ENCODE measurements around the gene NRXN3. TPM values are rescaled to one million over a fixed set of nuclear protein-coding genes. Genes with fewer than 3 reads are reported as not detected.

NRXN3 gene
- total and polyA plus RNA-seq, 4 donors, result 21.9 to 73.4 (median 65.7) TPM

- H3K9me3 ChIP-seq (ENCODE audit: control insufficient read depth, insufficient read depth, low read length), result no peaks in the 10 kb centered on the region
- no peak for DNase-seq (ENCODE audit: low read depth in 4 of 6, low spot score in 6 of 6)
- H3K27me3 ChIP-seq (ENCODE audit: control insufficient read depth, insufficient read depth, low read length), result no peaks in the 10 kb centered on the region
- no peak overlapping the region for H3K27ac ChIP-seq (ENCODE audit: low read depth, low read length)
- no peak overlapping the region for H3K4me3 ChIP-seq (ENCODE audit: low read depth, low read length)
- no peaks in the 10 kb centered on the region for H3K36me3 ChIP-seq (ENCODE audit: control insufficient read depth, insufficient read depth, low read length)
- no CpG with 5 or more reads among the region's 2 CpGs for WGBS (ENCODE audit: insufficient coverage)
- no peaks in the 10 kb centered on the region for H3K4me1 ChIP-seq (ENCODE audit: control insufficient read depth, insufficient read depth, low read length)
Observed at GRCh38 chr14:78325911-78326310, 155.7 kb downstream of the NRXN3 start.

- H3K4me1 ChIP-seq (ENCODE audit: control insufficient read depth, insufficient read depth, low read length), result no peaks in the 10 kb centered on the region
- peak in 1 of 6 donors; percentile 37 for DNase-seq (ENCODE audit: low read depth in 4 of 6, low spot score in 6 of 6)
- no peak overlapping the region for H3K4me3 ChIP-seq (ENCODE audit: low read depth, low read length)
- H3K36me3 ChIP-seq (ENCODE audit: control insufficient read depth, insufficient read depth, low read length), result no peaks in the 10 kb centered on the region
- H3K27ac ChIP-seq (ENCODE audit: low read depth, low read length), result no peak overlapping the region
- H3K9me3 ChIP-seq (ENCODE audit: control insufficient read depth, insufficient read depth, low read length), result no peaks in the 10 kb centered on the region
- H3K27me3 ChIP-seq (ENCODE audit: control insufficient read depth, insufficient read depth, low read length), result no peaks in the 10 kb centered on the region
- WGBS (ENCODE audit: insufficient coverage), result 94% methylated on average over 2 of the region's 7 CpGs
Observed at GRCh38 chr14:78327426-78328221, 157.5 kb downstream of the NRXN3 start.

- Histone ChIP-seq H3K36me3 (ENCODE audit: control insufficient read depth, insufficient read depth, low read length) (no peaks in the 10 kb centered on the region), H3K27me3 (ENCODE audit: control insufficient read depth, insufficient read depth, low read length) (no peaks in the 10 kb centered on the region), H3K4me1 (ENCODE audit: control insufficient read depth, insufficient read depth, low read length) (no peaks in the 10 kb centered on the region), H3K4me3 (ENCODE audit: low read depth, low read length) (no peak overlapping the region), H3K27ac (ENCODE audit: low read depth, low read length) (no peak overlapping the region), H3K9me3 (ENCODE audit: control insufficient read depth, insufficient read depth, low read length) (no peaks in the 10 kb centered on the region)
- DNase-seq (ENCODE audit: low read depth in 4 of 6, low spot score in 6 of 6), result peak in 2 of 6 donors; percentile 53 to 85
- no CpG with 5 or more reads among the region's 1 CpG for WGBS (ENCODE audit: insufficient coverage)
Observed at GRCh38 chr14:78329371-78329770, 159.2 kb downstream of the NRXN3 start.

- 59% methylated on average over 2 of the region's 2 CpGs for WGBS (ENCODE audit: insufficient coverage)
- H3K27me3 ChIP-seq (ENCODE audit: control insufficient read depth, insufficient read depth, low read length), result no peaks in the 10 kb centered on the region
- no peak for DNase-seq (ENCODE audit: low read depth in 4 of 6, low spot score in 6 of 6)
- no peaks in the 10 kb centered on the region for H3K9me3 ChIP-seq (ENCODE audit: control insufficient read depth, insufficient read depth, low read length)
- H3K36me3 ChIP-seq (ENCODE audit: control insufficient read depth, insufficient read depth, low read length), result no peaks in the 10 kb centered on the region
- no peak overlapping the region for H3K27ac ChIP-seq (ENCODE audit: low read depth, low read length)
- H3K4me3 ChIP-seq (ENCODE audit: low read depth, low read length), result no peak overlapping the region
- H3K4me1 ChIP-seq (ENCODE audit: control insufficient read depth, insufficient read depth, low read length), result no peaks in the 10 kb centered on the region
Observed at GRCh38 chr14:78335531-78335930, 165.4 kb downstream of the NRXN3 start.

GRCh38 chr14:78340250-78340649 lies 170.1 kb downstream of the NRXN3 start:
- DNase-seq (ENCODE audit: low read depth in 4 of 6, low spot score in 6 of 6), result no peak
- H3K27me3 ChIP-seq (ENCODE audit: control insufficient read depth, insufficient read depth, low read length), result no peaks in the 10 kb centered on the region
- no peak overlapping the region for H3K4me3 ChIP-seq (ENCODE audit: low read depth, low read length)
- no CpG with 5 or more reads among the region's 3 CpGs for whole genome bisulfite sequencing (ENCODE audit: insufficient coverage)
- H3K4me1 ChIP-seq (ENCODE audit: control insufficient read depth, insufficient read depth, low read length), result no peaks in the 10 kb centered on the region
- no peak overlapping the region for H3K27ac ChIP-seq (ENCODE audit: low read depth, low read length)
- H3K9me3 ChIP-seq (ENCODE audit: control insufficient read depth, insufficient read depth, low read length), result no peaks in the 10 kb centered on the region
- no peaks in the 10 kb centered on the region for H3K36me3 ChIP-seq (ENCODE audit: control insufficient read depth, insufficient read depth, low read length)

GRCh38 chr14:78341827-78342389 lies 171.7 kb downstream of the NRXN3 start:
- no peak for DNase-seq (ENCODE audit: low read depth in 4 of 6, low spot score in 6 of 6)
- Histone ChIP-seq H3K9me3 (ENCODE audit: control insufficient read depth, insufficient read depth, low read length) (no peaks in the 10 kb centered on the region), H3K4me1 (ENCODE audit: control insufficient read depth, insufficient read depth, low read length) (no peaks in the 10 kb centered on the region), H3K36me3 (ENCODE audit: control insufficient read depth, insufficient read depth, low read length) (no peaks in the 10 kb centered on the region), H3K4me3 (ENCODE audit: low read depth, low read length) (no peak overlapping the region), H3K27me3 (ENCODE audit: control insufficient read depth, insufficient read depth, low read length) (no peaks in the 10 kb centered on the region), H3K27ac (ENCODE audit: low read depth, low read length) (no peak overlapping the region)
- WGBS (ENCODE audit: insufficient coverage), result no CpG with 5 or more reads among the region's 3 CpGs

GRCh38 chr14:78342879-78343278 lies 172.7 kb downstream of the NRXN3 start:
- no peak for DNase-seq (ENCODE audit: low read depth in 4 of 6, low spot score in 6 of 6)
- no peaks in the 10 kb centered on the region for H3K27me3 ChIP-seq (ENCODE audit: control insufficient read depth, insufficient read depth, low read length)
- no peak overlapping the region for H3K4me3 ChIP-seq (ENCODE audit: low read depth, low read length)
- H3K9me3 ChIP-seq (ENCODE audit: control insufficient read depth, insufficient read depth, low read length), result no peaks in the 10 kb centered on the region
- 100% methylated on average over 1 of the region's 1 CpG for WGBS (ENCODE audit: insufficient coverage)
- H3K27ac ChIP-seq (ENCODE audit: low read depth, low read length), result no peak overlapping the region
- H3K4me1 ChIP-seq (ENCODE audit: control insufficient read depth, insufficient read depth, low read length), result no peaks in the 10 kb centered on the region
- no peaks in the 10 kb centered on the region for H3K36me3 ChIP-seq (ENCODE audit: control insufficient read depth, insufficient read depth, low read length)

GRCh38 chr14:78344290-78344689 lies 174.1 kb downstream of the NRXN3 start:
- Histone ChIP-seq H3K4me3 (ENCODE audit: low read depth, low read length) (no peak overlapping the region), H3K9me3 (ENCODE audit: control insufficient read depth, insufficient read depth, low read length) (no peaks in the 10 kb centered on the region), H3K27me3 (ENCODE audit: control insufficient read depth, insufficient read depth, low read length) (no peaks in the 10 kb centered on the region), H3K4me1 (ENCODE audit: control insufficient read depth, insufficient read depth, low read length) (no peaks in the 10 kb centered on the region), H3K27ac (ENCODE audit: low read depth, low read length) (no peak overlapping the region), H3K36me3 (ENCODE audit: control insufficient read depth, insufficient read depth, low read length) (no peaks in the 10 kb centered on the region)
- 48% methylated on average over 4 of the region's 4 CpGs for WGBS (ENCODE audit: insufficient coverage)
- DNase-seq (ENCODE audit: low read depth in 4 of 6, low spot score in 6 of 6), result peak in 1 of 6 donors; percentile 73

- DNase-seq (ENCODE audit: low read depth in 4 of 6, low spot score in 6 of 6), result peak in 1 of 6 donors; percentile 85
- WGBS (ENCODE audit: insufficient coverage), result no CpG with 5 or more reads among the region's 6 CpGs
- no peaks in the 10 kb centered on the region for H3K4me1 ChIP-seq (ENCODE audit: control insufficient read depth, insufficient read depth, low read length)
- H3K9me3 ChIP-seq (ENCODE audit: control insufficient read depth, insufficient read depth, low read length), result no peaks in the 10 kb centered on the region
- H3K27ac ChIP-seq (ENCODE audit: low read depth, low read length), result no peak overlapping the region
- H3K36me3 ChIP-seq (ENCODE audit: control insufficient read depth, insufficient read depth, low read length), result no peaks in the 10 kb centered on the region
- H3K27me3 ChIP-seq (ENCODE audit: control insufficient read depth, insufficient read depth, low read length), result no peaks in the 10 kb centered on the region
- no peak overlapping the region for H3K4me3 ChIP-seq (ENCODE audit: low read depth, low read length)
Observed at GRCh38 chr14:78345131-78345744, 175.1 kb downstream of the NRXN3 start.
